Measurements from ENCODE around the gene TRIM24.

DNA sequence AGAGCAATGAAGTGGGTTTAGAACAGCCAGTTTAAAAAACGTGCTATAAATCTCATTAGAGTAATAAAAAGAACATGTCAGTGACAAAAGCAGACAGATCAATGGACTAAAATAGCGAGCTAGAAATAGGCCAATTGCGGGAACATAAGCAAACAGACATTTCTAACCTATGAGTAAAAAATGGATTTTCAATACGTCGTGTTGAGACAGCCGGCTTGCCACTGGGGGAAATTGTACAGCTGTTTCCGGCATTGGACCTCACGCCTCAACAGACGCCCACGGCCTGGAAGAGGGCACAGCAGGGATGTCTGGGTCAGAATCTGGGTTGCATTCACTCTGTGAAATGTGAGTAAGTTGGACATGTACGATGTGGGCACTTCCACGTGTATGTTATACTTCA lies 148.2 kb downstream of the TRIM24 start:
- TF ChIP-seq, protein P1, sequence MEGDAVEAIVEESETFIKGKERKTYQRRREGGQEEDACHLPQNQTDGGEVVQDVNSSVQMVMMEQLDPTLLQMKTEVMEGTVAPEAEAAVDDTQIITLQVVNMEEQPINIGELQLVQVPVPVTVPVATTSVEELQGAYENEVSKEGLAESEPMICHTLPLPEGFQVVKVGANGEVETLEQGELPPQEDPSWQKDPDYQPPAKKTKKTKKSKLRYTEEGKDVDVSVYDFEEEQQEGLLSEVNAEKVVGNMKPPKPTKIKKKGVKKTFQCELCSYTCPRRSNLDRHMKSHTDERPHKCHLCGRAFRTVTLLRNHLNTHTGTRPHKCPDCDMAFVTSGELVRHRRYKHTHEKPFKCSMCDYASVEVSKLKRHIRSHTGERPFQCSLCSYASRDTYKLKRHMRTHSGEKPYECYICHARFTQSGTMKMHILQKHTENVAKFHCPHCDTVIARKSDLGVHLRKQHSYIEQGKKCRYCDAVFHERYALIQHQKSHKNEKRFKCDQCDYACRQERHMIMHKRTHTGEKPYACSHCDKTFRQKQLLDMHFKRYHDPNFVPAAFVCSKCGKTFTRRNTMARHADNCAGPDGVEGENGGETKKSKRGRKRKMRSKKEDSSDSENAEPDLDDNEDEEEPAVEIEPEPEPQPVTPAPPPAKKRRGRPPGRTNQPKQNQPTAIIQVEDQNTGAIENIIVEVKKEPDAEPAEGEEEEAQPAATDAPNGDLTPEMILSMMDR (IDR thresholded peaks at IDR 0.05; ENCODE audit: low read length): no peak
- TF ChIP-seq EZH2 (optimal IDR thresholded peaks at IDR 0.05; ENCODE audit: low read depth, low read length): no peak
- TF ChIP-seq EZH2phosphoT487 (IDR thresholded peaks at IDR 0.05; ENCODE audit: low read length): no peak

Measured in MM.1S (cell line).